ACC112 (cell line): Measurements from ENCODE around the gene CELSR1.
A peak's percentile ranks its signal among the peaks of the same experiment; 100 is the strongest.

ENCODE experiments used
- H2AFZ ChIP-seq: fragments of 200-600 bp; sonication (generic); one replicate; pipeline ENCODE4 v1.6.0; 2017; ENCODE audit warnings: antibody characterized with exemption, low read length; ENCODE audit not compliant: unreplicated experiment
- H3K27ac ChIP-seq: fragments of 200-600 bp; sonication (generic); 2 replicates; pipeline ENCODE4 v1.5.1; 2014; ENCODE audit warnings: low read depth, mild to moderate bottlenecking, antibody characterized with exemption, low read length, moderate library complexity
- H3K27me3 ChIP-seq: fragments of 200-600 bp; sonication (generic); 2 replicates; pipeline ENCODE4 v1.6.1; 2014; ENCODE audit warnings: mild to moderate bottlenecking, antibody characterized with exemption, low read length, moderate library complexity, mixed read lengths; ENCODE audit not compliant: insufficient read depth
- H3K36me3 ChIP-seq: fragments of 200-600 bp; sonication (generic); 2 replicates; pipeline ENCODE4 v1.6.1; 2016; ENCODE audit warnings: mild to moderate bottlenecking, antibody characterized with exemption, low read length, moderate library complexity, mixed read lengths; ENCODE audit not compliant: insufficient read depth
- H3K4me1 ChIP-seq: fragments of 200-600 bp; sonication (generic); one replicate; pipeline ENCODE4 v1.6.1; 2016; ENCODE audit warnings: low read length, mixed read lengths; ENCODE audit not compliant: insufficient read depth, unreplicated experiment, control insufficient read depth
- H3K4me3 ChIP-seq: fragments of 200-600 bp; sonication (generic); 2 replicates; pipeline ENCODE4 v1.5.1; 2014; ENCODE audit warnings: mild to moderate bottlenecking, low read depth, low read length
- H3K79me2 ChIP-seq: fragments of 200-600 bp; sonication (generic); one replicate; pipeline ENCODE4 v1.6.0; 2016; ENCODE audit warnings: low read length; ENCODE audit not compliant: control insufficient read depth, unreplicated experiment, insufficient read depth

Gene CELSR1

DNA sequence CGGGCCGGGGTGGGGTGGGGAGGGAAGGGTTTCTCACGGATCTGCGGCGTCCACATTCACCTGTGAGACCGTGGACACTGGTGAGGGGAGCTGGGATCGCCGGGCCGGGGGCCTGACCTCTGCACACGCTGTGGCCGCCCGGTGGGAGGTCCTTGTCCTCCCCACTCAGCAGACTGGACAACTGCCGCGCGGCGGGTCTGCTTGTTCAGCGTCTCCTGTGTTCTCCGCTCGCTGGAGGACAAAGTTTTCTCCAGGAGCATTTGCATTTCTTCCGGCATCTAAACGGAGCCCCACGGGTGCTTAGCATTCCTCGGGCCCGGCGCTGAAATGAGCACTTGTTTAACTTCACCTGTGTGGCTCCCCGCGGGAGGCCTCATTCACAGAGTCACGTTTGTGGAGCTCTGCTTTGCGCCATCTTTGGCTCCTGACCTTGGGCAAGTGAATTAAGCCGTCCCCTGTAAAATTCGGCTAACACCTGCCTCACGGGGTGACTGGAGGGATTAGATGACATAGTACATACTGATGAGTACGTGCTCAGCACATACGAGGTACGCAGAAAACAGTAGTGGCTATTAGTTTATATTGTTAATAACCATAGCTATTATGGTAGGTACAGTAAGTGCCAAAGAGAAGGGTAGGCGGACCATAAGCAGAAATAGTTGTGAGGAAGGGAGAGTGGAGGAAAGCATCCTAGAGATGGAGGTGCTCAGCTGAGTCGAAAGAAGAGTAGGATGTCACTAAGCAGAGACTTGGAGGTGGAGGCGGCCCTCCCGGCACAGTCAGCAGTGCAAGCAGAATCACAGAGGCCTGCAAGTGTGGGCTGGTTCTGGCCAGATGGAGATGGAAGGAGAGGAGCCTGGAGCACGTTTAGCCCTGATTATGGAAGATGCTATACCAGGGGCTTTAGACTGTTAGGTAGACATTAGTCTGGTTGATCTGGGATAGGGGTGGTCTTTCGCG, 201.0 kb downstream of the CELSR1 start:
- Histone ChIP-seq H3K4me1 (no peaks in the 10 kb centered on the region), H3K79me2 (peaks cover 25% of the 10 kb centered on the region), H3K27me3 (no peaks in the 10 kb centered on the region), H3K27ac (no peak overlapping the region), H2AFZ (peak overlapping the region; percentile 12), H3K4me3 (peak overlapping the region; percentile 87), H3K36me3 (no peaks in the 10 kb centered on the region)

DNA sequence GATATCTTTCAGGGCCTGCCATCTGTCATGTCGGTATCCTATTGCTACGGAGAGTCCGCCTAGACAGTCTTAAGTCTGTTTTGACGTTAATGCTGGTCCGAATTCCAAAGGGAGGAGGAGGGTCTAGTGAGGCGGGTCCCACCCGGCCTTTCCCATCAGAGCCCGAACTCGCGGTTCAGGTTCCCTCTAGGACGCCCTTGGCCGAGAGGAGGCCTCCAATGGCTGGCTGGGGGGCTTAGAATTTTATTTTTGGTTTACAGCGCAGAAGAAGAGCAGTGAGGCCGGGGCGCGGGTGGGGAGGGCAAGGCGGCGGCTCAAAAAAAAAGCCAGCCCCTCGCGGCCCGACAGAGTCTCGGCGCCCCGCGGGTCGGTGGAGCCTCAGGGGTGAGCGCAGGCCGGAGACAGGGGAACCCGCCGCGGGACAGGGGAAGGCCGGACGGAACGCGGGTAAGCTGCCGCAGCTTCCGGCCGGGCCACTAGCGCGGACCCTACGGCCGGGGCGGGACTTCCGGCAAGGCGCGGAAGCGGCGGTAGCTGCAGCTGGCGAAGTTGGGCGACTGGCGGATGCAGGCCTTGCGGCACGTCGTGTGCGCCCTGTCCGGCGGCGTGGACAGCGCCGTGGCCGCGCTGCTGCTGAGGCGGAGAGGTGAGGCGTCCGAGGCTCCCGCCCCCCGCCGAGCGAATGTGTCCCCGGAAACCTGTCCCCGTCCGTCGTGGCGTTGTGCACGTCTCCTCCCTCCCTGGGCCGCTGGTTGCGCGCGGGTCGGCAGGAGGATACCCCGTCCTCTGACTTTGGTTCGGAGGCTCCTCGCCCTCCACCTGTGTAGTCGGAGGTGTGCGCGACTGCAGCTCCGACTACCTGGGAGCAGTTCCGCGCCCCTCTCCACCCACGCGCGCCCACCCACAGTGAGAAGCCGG, 202.0 kb downstream of the CELSR1 start, which contains the start of gene TRMU:
TRMU (plus strand) TSS at position 514 of the 918 bp plus-strand sequence; CDS start at position 565, 51 bp downstream.
- no peaks in the 10 kb centered on the region for H3K36me3 ChIP-seq

DNA sequence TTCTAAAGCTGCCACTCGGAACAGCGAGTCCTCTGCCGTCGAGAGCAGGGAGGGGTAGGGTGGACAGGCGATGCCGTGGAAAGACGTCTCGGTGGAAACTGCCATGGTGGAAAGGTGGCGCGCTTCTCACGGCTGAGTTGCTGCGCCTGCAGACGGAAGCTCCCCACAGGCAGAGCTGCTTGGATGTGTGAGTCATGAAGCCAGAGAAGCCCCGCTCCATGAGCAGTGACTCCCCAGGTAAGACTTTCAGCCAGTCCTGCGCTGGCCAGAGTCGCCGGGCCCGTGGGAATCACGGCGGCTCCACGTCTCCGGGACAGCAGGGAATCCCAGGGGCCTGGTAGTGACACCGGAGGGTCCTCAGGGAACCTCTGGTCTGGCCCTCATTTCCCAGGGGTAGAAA, 205.9 kb downstream of the CELSR1 start:
- no peak overlapping the region for H3K27ac ChIP-seq
- H3K27me3 ChIP-seq, result no peaks in the 10 kb centered on the region
- no peak overlapping the region for H2AFZ ChIP-seq
- peaks cover 9% of the 10 kb centered on the region for H3K79me2 ChIP-seq
- no peaks in the 10 kb centered on the region for H3K4me1 ChIP-seq
- no peaks in the 10 kb centered on the region for H3K36me3 ChIP-seq
- H3K4me3 ChIP-seq, result no peak overlapping the region

More for the DNA sequence above, 202.0 kb downstream of the CELSR1 start, which contains the start of gene TRMU:
- peak within 1 kb of the TSS; percentile 84 for H2AFZ ChIP-seq
- H3K4me1 ChIP-seq, result no peaks in the 10 kb centered on the region
- no peaks in the 10 kb centered on the region for H3K27me3 ChIP-seq
- peak within 1 kb of the TSS; percentile 87 for H3K4me3 ChIP-seq
- peaks cover 25% of the 10 kb centered on the region for H3K79me2 ChIP-seq
- H3K27ac ChIP-seq, result peak within 1 kb of the TSS; percentile 73

DNA sequence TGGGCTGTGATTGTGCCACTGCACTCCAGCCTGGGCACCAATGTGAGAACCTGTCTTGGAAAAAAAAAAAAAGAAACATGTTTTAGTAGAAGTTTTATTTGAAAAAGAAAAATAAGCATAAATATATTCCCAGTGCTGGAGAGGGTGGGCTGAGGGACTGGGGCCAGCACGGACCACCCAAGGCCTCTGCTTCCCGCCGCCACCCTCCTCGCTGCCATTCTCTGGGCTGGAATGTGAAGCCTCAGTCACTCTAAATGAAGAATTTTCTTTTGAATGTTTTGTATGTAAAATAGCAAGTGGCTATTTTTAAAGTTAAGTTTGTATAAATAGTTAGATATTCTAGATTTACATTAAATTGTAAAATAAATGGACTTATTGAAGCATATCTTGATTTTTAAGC, 207.0 kb downstream of the CELSR1 start:
- no peak overlapping the region for H3K27ac ChIP-seq
- H3K27me3 ChIP-seq, result no peaks in the 10 kb centered on the region
- no peak overlapping the region for H3K4me3 ChIP-seq
- H3K79me2 ChIP-seq, result no peaks in the 10 kb centered on the region
- H2AFZ ChIP-seq, result no peak overlapping the region
- H3K4me1 ChIP-seq, result no peaks in the 10 kb centered on the region
- no peaks in the 10 kb centered on the region for H3K36me3 ChIP-seq

DNA sequence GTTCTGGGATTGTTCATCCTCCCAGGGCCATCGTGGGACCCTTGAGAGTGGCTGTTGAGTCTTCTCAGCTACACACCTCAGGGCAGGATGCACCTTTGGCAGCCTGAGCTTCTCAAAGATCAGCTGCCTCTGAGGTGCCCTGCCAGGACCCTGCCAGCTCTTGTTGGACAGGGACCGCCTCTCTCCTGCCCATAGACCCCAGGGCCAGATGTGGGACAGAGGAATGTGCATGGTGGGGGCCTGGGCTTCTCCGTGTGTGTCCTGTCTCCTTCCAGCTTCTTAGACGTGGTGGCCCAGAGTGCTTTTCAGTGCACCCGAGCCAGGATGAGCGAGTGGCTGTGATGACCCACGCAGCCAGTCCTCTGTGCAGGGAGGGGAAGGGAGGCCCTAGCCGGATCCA, 207.8 kb downstream of the CELSR1 start:
- H3K4me3 ChIP-seq, result no peak overlapping the region
- no peak overlapping the region for H2AFZ ChIP-seq
- no peak overlapping the region for H3K27ac ChIP-seq
- no peaks in the 10 kb centered on the region for H3K4me1 ChIP-seq
- no peaks in the 10 kb centered on the region for H3K36me3 ChIP-seq
- H3K27me3 ChIP-seq, result no peaks in the 10 kb centered on the region
- H3K79me2 ChIP-seq, result no peaks in the 10 kb centered on the region

DNA sequence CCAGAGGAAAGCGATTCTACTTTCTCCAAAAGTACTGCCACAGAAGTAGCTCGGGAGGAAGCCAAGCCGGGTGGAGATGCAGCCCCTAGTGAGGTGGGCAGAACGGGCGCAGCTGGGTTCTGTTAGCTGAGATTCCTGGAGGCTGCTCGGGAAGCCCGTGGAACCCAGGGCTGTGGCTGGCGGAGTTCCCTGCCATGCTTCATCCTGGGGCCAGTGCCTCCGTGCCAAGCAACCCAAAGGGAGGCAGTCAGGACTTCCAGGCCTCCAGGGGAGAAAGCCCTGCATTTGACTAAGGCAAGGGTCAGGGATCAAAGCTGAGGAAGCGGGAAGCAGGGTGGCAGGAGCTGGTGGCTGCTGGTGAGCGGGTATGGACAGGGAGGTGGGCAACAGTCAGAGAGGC, 208.6 kb downstream of the CELSR1 start:
- no peaks in the 10 kb centered on the region for H3K27me3 ChIP-seq
- no peak overlapping the region for H3K4me3 ChIP-seq
- no peak overlapping the region for H2AFZ ChIP-seq
- no peaks in the 10 kb centered on the region for H3K36me3 ChIP-seq
- no peaks in the 10 kb centered on the region for H3K79me2 ChIP-seq
- H3K4me1 ChIP-seq, result no peaks in the 10 kb centered on the region
- no peak overlapping the region for H3K27ac ChIP-seq

DNA sequence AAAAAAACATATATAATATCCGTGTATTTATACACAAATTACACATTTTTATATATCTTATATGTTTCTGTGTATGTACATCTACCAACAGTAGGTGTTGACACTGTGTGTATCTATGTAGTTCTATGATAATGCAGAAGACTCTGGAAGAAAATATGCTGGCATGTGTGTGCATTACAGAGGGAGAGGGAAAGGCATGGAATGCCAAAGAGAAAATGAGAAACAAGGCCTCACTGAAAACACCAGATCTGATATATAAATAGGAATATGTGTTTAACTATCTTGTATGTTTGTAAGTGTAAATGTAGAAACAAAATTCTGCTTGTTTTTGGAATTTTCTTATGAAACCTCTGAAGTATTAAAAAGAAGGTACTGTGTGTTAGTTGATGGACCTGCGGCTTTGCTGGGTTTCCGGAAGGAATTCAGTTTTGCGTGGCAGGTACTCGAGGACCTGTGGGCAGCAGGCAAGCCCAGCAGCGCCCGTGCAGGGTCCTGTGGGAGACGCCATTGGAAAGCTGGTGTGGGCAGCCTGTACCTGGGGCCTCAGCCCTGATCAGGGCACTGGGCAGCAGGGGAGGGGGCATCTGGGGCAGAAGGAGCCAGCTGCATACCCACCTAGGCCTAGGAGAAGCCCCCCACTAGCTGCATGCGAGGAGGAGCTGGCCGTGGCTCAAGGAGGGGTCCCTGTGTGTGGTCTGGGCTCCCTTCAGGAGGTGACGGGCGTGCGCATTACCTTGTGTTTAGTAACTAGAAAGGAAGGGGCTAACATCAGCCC, 209.5 kb downstream of the CELSR1 start:
- H3K4me1 ChIP-seq, result no peaks in the 10 kb centered on the region
- H3K36me3 ChIP-seq, result no peaks in the 10 kb centered on the region
- no peak overlapping the region for H2AFZ ChIP-seq
- H3K27me3 ChIP-seq, result no peaks in the 10 kb centered on the region
- no peak overlapping the region for H3K27ac ChIP-seq
- H3K4me3 ChIP-seq, result no peak overlapping the region
- no peaks in the 10 kb centered on the region for H3K79me2 ChIP-seq

DNA sequence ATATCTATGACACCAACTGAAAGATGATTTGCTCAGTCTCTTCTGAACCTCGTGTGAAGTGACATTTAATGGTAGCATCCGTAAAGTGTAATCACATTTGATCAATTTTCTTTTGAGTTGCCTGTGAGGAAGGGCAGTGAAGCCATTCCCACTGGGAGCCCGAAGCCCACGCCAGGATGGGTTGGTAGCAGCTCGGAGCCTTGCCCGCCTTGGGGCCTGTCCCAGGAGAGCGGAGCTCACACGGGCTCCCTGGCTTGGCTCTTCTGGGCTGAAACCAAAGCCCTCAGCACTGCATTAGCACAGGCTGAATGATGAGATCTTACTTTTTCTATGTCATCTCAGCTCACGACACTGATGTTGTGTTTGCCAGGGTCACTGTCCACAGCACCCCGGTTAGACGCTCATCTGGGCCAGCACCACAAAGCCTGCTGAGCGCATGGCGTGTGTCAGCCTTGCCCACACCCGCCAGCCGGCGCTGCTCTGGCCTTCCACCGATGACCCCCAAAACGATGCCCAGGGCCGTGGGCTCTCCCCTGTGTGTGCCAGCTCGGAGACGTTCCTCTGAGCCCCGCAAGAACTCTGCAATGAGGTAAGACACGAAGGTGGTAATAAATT, 211.2 kb downstream of the CELSR1 start:
- Histone ChIP-seq H3K4me1 (no peaks in the 10 kb centered on the region), H3K27ac (no peak overlapping the region), H3K27me3 (no peaks in the 10 kb centered on the region), H3K36me3 (no peaks in the 10 kb centered on the region), H2AFZ (no peak overlapping the region), H3K4me3 (no peak overlapping the region), H3K79me2 (no peaks in the 10 kb centered on the region)

DNA sequence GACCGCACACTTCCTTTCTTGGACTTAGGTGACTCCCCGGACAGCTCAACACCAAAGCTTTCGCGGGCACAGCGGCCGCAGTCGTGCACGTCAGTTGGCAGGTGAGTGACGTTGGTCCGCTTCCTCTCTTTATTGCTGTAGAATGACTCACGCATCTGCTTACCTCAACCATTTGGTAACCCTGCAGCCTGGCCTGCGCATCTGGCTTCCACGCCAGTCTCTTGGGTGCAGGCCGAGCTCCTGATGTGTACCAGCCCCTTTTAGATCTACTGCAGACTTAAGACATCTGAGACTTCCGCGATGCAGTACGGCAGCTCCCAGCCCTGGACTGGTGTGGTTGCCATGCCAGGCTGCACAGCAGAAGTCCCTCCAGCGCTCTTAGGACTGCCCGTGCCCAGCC, 214.3 kb downstream of the CELSR1 start:
- Histone ChIP-seq H3K4me1 (no peaks in the 10 kb centered on the region), H2AFZ (no peak overlapping the region), H3K79me2 (no peaks in the 10 kb centered on the region), H3K36me3 (no peaks in the 10 kb centered on the region), H3K4me3 (no peak overlapping the region), H3K27ac (no peak overlapping the region), H3K27me3 (no peaks in the 10 kb centered on the region)

DNA sequence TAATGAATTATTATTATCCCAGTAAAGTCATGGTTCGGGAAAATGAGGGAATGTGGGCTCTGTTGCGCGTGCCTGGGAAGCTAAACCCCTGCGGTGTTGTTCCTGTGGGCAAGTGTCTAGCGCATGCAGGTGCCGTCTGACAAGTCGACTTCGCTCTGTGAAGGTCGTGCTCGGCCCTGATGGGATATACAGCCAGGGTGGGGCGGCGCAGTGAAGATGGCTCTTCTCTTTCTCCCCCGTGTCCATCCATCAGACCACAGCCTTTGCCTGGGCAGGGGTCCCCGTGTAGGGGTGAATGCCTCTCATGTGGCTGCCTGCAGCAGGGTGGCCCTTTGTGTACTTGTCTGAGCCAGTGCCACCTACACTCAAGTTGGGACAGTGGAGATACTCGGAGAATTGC, 214.7 kb downstream of the CELSR1 start:
- Histone ChIP-seq H3K79me2 (no peaks in the 10 kb centered on the region), H3K4me3 (no peak overlapping the region), H3K27ac (no peak overlapping the region), H2AFZ (no peak overlapping the region), H3K4me1 (no peaks in the 10 kb centered on the region), H3K36me3 (no peaks in the 10 kb centered on the region), H3K27me3 (no peaks in the 10 kb centered on the region)
